GM21576 (cell line): ENCODE measurements around the gene CLDN24.
"Not testable (repeated sequence)": the region's sequence is repeated elsewhere in the genome, so short reads cannot be mapped to it uniquely, and the experiment has no call there.

ENCODE experiments used
- ATAC-seq: cut with Tn5 transposase; IDR thresholded peaks from one replicate; pipeline ENCODE4 v1.9.1; 2021; ENCODE audit warnings: mild to moderate bottlenecking, moderate library complexity; ENCODE audit not compliant: unreplicated experiment

CLDN24 gene

GRCh38 chr4:183347566-183347965 is 25.3 kb upstream of the CLDN24 start:
- no peak for ATAC-seq

GRCh38 chr4:183347146-183347545 is 24.9 kb upstream of the CLDN24 start:
- ATAC-seq = no peak

- ATAC-seq = no peak
Observed at GRCh38 chr4:183345261-183345660, 23.0 kb upstream of the CLDN24 start.

DNA sequence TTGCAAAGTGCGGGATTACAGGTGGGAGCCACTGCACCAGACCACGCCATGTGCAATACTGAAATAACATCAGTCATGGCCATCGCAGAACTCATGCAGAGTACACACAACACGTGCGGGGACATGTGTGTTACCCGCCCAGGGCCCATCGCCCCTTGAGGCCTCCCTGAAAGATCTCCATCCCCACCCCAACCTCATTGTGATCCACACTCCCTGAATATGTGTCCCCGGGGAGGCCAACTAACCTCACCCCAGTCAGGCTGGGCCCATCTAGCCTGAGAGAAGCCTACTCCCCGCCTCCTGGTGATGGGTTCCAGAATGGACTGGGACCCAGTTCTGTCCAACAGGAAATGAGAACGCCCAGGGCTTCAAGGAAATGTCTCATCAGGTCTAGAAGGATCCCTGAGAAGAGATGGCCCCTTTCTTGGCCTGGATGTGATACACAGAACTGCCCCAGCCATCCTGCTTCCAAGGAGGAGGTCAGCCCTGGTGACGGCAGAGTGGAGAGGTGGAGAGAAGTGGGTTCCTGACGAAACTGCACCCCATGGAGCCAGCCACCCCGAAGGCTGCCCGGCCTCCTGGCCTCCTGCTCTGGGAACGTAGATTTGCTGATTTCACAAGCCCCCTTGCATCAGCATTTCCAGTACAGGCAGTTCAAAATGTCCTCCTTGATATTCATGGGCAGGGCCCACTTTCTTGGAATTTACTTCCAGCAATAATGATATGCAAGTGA is 22.5 kb upstream of the CLDN24 start:
- ATAC-seq = no peak

DNA sequence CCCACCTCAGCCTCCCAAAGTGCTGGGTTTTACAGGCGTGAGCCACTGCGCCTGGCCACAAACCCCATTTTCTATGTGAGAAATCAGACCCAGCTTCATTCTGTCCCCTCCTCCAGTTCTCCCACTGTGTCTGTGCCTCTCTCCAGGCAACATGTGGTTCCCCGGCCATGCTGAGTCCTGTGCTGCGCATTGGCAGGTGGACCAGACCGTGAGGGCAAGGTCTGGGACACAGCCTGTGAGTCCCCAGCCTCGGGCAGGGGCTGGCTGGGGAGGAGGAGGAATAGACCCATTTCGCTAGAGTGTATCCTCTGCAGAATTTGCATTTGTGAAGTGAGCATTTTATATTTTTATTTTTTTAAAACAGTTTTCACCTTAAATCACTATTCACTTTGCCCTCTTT is 21.5 kb upstream of the CLDN24 start:
- ATAC-seq = no peak

DNA sequence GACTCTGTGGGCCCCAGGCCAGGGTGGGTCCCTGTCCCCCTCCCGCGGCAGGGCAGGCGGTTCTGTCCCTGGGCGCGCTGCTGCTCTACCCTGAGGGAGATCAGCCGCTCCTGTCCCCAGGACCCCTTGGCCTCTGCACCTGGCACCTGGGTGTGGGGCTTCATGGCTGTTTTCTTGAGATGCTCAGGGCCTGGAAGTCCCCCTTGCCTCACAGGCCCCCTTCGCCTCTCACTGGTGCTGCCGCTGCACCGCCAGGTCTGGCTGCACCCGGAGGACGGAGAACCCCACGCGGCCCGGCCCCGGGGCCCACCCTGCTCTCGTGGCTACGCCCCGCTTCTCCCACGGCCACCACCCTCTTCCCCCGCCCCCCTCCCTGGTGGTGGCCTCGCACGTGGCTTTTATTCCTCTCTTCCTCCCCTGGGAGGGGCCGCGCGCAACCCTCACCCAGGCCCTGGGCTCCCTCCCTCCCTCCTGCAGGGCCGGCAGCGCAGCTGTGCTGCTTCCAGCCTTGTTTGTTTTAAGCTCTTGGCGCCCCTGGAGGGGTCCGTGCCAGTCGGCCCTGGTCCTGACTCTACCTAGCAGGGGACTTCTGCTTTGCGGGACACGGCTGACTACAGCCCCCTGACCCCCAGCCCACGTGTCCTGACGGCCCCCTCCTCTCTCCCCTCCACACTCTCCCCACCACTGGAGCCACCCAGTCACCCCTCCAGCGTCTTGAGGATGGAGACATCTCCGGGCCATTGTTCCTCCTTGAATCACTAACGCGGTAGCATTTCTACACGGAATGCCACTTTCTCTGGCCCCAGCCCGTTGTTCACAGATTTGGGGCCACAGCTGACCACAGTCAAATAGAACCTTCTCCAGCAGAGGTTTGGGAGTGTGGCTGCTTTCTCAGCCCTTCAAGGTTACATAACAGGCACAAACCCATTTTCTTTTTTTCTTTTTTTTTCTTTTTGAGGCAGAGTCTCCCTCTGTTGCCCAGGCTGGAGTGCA is 20.6 kb upstream of the CLDN24 start:
- no peak for ATAC-seq

DNA sequence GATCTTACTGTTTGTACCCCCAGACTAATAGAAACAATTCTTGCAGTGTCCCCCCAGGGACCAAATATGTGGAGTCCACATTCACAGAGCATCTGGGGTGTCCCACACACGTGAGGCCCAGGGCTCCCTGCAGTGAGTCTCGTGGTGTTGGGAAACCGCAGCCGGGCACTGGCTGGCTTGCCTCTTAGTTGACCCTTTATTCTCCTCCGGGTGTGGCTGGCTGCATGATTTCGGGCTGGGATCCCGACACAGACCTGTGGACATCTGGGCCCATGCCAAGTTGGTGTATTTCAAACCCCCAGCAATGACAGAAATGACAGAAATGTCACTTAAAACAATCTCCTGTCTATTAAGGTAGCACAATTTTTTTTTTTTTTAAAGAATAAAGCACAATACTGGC is 15.6 kb upstream of the CLDN24 start:
- ATAC-seq = no peak

GRCh38 chr4:183337349-183337748 is 15.1 kb upstream of the CLDN24 start:
- no peak for ATAC-seq

DNA sequence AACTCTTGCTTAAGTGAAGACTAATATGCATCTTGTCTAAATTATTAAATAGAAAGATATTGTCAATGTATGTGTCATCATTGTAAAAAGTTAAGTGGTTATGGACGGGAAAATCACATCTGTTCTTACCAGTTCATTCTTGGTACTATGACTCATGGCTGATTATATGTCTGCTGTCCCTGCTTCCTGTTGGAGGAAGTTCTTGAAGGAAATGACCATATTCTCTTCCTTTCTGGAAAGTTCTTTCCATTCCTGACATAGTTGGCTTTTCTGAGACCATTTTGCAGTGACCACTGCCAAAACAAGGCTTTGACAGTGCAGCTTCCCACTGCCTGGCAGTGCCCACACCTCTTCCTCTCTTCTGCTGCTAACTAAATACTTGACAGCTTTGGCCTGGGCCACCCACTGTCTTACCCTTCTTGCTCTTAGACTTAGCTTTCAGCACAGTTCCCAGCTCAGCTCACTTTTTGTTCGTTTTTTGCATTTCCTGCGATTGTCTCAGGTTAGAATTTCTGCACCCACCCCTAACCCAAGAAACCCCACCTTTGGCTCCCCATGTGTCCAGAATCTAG is 13.2 kb upstream of the CLDN24 start:
- ATAC-seq = no peak

- ATAC-seq = no peak
Observed at GRCh38 chr4:183333983-183334382, 11.8 kb upstream of the CLDN24 start.

DNA sequence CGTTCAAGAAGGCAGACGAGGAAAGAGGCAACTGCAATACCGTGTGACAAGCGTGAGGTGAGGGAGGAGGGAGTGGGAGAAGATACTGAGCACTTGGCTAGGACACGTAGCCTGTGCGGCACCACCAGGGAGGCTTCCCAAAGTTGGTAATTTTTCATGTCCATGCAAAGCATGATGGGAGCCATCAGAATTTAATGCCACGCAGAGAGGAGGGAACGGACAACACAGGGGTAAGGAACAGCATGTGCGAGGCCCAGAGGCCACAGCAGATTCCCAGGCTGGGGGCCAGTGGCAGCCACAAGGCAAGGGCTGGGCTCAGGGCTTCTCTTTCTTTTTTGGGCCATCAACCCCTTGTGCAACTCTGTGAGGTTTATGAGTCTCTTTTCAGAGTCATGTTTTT is 11.0 kb upstream of the CLDN24 start:
- no peak for ATAC-seq

GRCh38 chr4:183332447-183332846 is 10.2 kb upstream of the CLDN24 start:
- ATAC-seq = no peak

- ATAC-seq = no peak
Observed at GRCh38 chr4:183330841-183331240, 8.6 kb upstream of the CLDN24 start.

DNA sequence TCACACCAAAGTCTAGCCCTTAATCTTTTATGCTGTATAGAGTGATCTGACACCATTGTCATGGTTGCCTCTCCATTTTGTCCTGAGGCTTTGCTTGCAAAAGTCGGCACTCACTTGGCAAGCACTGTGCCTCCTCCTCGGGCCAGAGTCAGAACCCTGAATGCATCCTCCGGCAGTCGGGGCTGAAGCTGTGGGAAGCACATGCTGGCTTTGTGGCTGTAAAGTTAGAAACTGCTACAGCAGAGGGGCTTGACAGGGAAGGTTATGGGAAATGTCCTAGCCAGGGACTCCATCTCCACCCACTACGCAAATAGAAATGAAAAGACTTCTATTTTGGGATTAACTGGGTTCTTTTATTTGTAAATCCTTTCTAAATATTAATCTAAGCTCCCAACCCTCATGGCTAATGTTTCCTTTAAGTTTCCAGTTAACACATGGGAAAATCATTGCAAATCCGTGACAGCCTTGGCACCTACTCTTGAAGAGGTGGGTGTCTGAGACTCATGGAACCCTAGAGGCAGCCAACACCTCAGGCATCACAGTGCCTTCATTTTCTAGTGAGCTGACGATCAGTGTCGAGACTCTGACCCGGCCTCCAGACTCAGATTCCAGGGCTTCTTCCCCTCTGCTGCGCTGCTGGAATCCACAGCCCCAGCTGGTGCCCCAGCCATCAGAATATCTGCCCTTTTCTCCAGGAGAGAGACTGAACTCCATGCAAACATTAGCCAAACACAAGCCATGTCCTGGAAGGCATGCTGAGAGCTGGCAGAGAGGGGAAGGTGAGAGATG is 7.9 kb upstream of the CLDN24 start:
- no peak for ATAC-seq

DNA sequence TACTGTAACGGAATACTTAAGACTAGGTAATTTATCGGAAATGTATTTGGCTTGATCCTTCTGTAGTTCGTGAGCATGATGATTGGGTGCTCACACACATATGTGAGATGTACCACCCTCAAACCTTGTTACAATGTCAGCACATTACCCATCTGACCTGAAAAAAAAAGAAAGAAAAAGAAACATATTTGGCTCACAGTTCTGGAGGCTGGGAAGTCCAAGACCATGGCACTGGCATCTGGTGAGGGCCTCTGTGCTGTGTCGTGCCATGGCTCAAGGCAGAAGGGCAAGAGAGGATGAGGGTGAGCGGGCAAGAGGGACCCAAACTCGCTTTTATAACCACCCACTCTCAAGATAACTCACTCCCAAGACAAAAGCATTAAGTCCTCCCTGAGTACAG is 7.0 kb upstream of the CLDN24 start:
- ATAC-seq = no peak

GRCh38 chr4:183328832-183329231 is 6.6 kb upstream of the CLDN24 start:
- no peak for ATAC-seq

DNA sequence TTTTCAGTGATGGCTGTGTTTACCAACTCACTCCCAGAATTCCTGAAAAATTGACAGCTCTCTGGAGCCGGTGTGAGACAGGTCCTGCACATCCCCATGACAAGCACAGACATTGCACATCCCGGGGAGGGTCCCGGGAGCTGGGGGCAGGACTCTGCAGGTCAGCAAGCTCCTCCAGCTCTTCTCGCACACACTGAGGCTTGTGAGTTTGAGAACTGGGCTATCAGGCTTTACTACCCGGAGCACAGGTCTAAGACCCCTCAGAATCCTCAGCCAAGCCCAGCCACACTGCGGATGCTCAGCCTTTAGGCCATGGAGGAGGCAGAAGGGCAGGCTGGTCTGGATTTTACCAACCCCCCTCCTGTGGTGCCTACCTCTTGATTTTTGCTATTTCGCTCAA is 5.6 kb upstream of the CLDN24 start:
- ATAC-seq = no peak

DNA sequence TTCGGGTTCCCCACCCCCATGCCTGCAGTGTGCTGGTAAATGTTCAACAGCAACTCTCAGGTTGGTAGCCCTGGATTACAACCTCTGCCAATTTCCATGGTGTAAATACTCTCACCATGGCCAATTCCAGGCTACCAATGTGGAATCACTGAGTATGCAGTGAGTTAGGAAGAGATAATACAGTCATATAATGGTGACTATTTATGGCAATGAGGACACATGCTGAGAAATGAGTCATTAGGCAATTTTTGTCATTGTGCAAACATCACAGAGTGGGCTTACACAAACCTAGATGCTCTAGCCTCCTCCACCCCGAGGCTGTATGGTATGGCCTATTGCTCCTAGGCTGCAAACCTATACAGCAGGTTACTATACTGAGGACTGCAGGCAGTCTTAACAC is 4.6 kb upstream of the CLDN24 start:
- no peak for ATAC-seq

GRCh38 chr4:183326387-183326786 is 4.2 kb upstream of the CLDN24 start:
- not testable (repeated sequence) for ATAC-seq

- no peak for ATAC-seq
Observed at GRCh38 chr4:183324619-183325018, 2.4 kb upstream of the CLDN24 start.

DNA sequence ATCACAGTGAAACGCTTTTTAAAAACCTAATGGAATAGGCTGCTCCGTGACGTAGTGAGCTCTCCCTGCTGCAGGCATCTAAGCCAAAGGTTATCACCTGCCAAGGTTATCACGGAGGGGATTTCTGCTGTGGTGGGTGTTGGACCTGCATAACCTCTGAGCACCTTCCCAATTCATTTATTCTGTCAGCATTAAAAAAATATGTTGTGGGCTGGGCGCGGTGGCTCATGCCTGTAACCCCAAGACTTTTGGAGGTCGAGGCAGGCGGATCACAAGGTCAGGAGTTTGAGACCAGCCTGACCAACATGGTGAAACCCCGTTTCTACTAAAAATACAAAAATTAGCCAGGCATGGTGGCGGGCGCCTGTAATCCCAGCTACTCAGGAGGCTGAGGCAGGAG is 1.8 kb upstream of the CLDN24 start:
- ATAC-seq = not testable (repeated sequence)
